Left lobe of liver (tissue), 2 donors: ENCODE results near the gene HOXD10. TPM values are rescaled to one million over a fixed set of nuclear protein-coding genes. Genes with fewer than 3 reads are reported as not detected.
A peak's percentile ranks its signal among the peaks of the same experiment; 100 is the strongest.

Source experiments
- ATAC-seq: fragments of 200-7000 bp; cut with Tn5 transposase; one replicate; pipeline ENCODE4 v1.9.1; 2020; ENCODE audit warnings: mild to moderate bottlenecking, moderate library complexity
- DNase-seq: peaks from one replicate; pipeline ENCODE4 v3.0.0-alpha.2; 2020; ENCODE audit warnings: low spot score
- total RNA-seq: library from RNA; stranded (reverse); gene quantifications from one replicate; pipeline ENCODE4 v1.2.1, GENCODE V29; 2021
- donor health status: DM: no; HTN: no; CAD: no; lungs with moderate emphysema.
- donor health status: DM: no; HTN: yes; CAD: no.

HOXD10 gene
- total RNA-seq, 1 donor from 2014 or later = not detected

GRCh38 chr2:176082525-176082823 lies 34.1 kb upstream of the HOXD10 start:
- DNase-seq (no peak), ATAC-seq (no peak)

GRCh38 chr2:176082824-176083751 lies 33.5 kb upstream of the HOXD10 start:
- DNase-seq (no peak), ATAC-seq (no peak)

- no peak for ATAC-seq
- no peak for DNase-seq
These were observed 32.7 kb upstream of the HOXD10 start, which contains the start of gene EVX2 for GRCh38 chr2:176083796-176084261. Gene EVX2 (minus strand): TSS chr2:176083962. CDS start chr2:176083776, 186 bp downstream.

GRCh38 chr2:176084611-176085119 lies 31.9 kb upstream of the HOXD10 start:
- ATAC-seq = no peak
- DNase-seq = no peak

GRCh38 chr2:176085120-176085788 lies 31.3 kb upstream of the HOXD10 start:
- no peak for DNase-seq
- ATAC-seq = no peak

- DNase-seq (no peak), ATAC-seq (peak; percentile 60)
These were observed 30.5 kb upstream of the HOXD10 start for GRCh38 chr2:176085861-176086771.

- no peak for ATAC-seq
- DNase-seq = no peak
These were observed 29.1 kb upstream of the HOXD10 start for GRCh38 chr2:176087330-176088047.

GRCh38 chr2:176088048-176088936 lies 28.3 kb upstream of the HOXD10 start:
- ATAC-seq (peak; percentile 93), DNase-seq (peak; percentile 63)

- no peak for DNase-seq
- no peak for ATAC-seq
These were observed 27.4 kb upstream of the HOXD10 start for GRCh38 chr2:176088937-176089842.

- ATAC-seq = no peak
- DNase-seq = no peak
These were observed 26.7 kb upstream of the HOXD10 start for GRCh38 chr2:176089843-176090395.

GRCh38 chr2:176090862-176091261 lies 25.7 kb upstream of the HOXD10 start:
- no peak for DNase-seq
- ATAC-seq = no peak

GRCh38 chr2:176091329-176092258 lies 25.0 kb upstream of the HOXD10 start:
- ATAC-seq (no peak), DNase-seq (no peak)

- no peak for ATAC-seq
- no peak for DNase-seq
These were observed 24.1 kb upstream of the HOXD10 start, which contains the start of gene HOXD13 for GRCh38 chr2:176092270-176093144. Gene HOXD13 (plus strand): TSS chr2:176092721. CDS start chr2:176092891, 170 bp downstream.

- no peak for DNase-seq
These were observed 23.3 kb upstream of the HOXD10 start for GRCh38 chr2:176093145-176093897.

GRCh38 chr2:176093898-176094249 lies 22.7 kb upstream of the HOXD10 start:
- ATAC-seq (no peak), DNase-seq (no peak)

More at GRCh38 chr2:176093145-176093897, 23.3 kb upstream of the HOXD10 start:
- ATAC-seq = no peak
